Cardiac ventricle fibroblast (primary cell): Measurements from ENCODE around the gene LIN37. TPM values are rescaled to one million over a fixed set of nuclear protein-coding genes. Genes with fewer than 3 reads are reported as not detected.

Experiments
- total RNA-seq: library from RNA; depleted of rRNA; stranded (reverse); fragments of >200 nt; gene quantifications from 2 replicates; pipeline ENCODE4 v1.2.3, GENCODE V29; 2015

LIN37 gene
- total RNA-seq: 8.1 and 9.4 TPM in 2 replicates

GRCh38 chr19:35748106-35749020, at the start of gene LIN37:
Gene LIN37 (plus strand): TSS chr19:35748576. CDS start chr19:35748725, 149 bp downstream.

GRCh38 chr19:35704218-35704617, 44.2 kb upstream of the LIN37 start, which contains the start of gene ZBTB32:
Gene ZBTB32 (plus strand): TSS chr19:35704558. CDS start chr19:35714627, 10,069 bp downstream.

GRCh38 chr19:35717665-35718344, 30.6 kb upstream of the LIN37 start, which contains the start of gene KMT2B:
Gene KMT2B (plus strand): TSS chr19:35718003. CDS start chr19:35718019, 16 bp downstream.

GRCh38 chr19:35742121-35742724, 6.2 kb upstream of the LIN37 start, which contains the start of gene IGFLR1:
Gene IGFLR1 (minus strand): TSS chr19:35742452. CDS start chr19:35741180, 1,272 bp downstream.

GRCh38 chr19:35745328-35746086, 2.9 kb upstream of the LIN37 start, which contains the start of the genes PSENEN and U2AF1L4:
Gene PSENEN (plus strand): TSS chr19:35745651. CDS start chr19:35745931, 280 bp downstream.
Gene U2AF1L4 (minus strand): TSS chr19:35745418. CDS start chr19:35745391, 27 bp downstream.

GRCh38 chr19:35756377-35757230, 8.2 kb downstream of the LIN37 start, which contains the start of gene HSPB6:
Gene HSPB6 (minus strand): TSS chr19:35757029. CDS start chr19:35757008, 21 bp downstream.

GRCh38 chr19:35757749-35758608, 9.6 kb downstream of the LIN37 start, which contains the start of gene PROSER3:
Gene PROSER3 (plus strand): TSS chr19:35758176. CDS start chr19:35758216, 40 bp downstream.

GRCh38 chr19:35775298-35776101, 27.1 kb downstream of the LIN37 start, which contains the start of gene ARHGAP33:
Gene ARHGAP33 (plus strand): TSS chr19:35775564. CDS start chr19:35775659, 95 bp downstream.

Other genes starting within 250 kb of the LIN37 start
- 9.1 and 10.6 TPM in 2 replicates for gene DMKN, start 234.9 kb upstream of the LIN37 start, total RNA-seq
- 22.7 and 28.3 TPM in 2 replicates for gene SBSN, start 220.3 kb upstream of the LIN37 start, total RNA-seq
- not detected in 2 replicates for gene GAPDHS, start 215.1 kb upstream of the LIN37 start, total RNA-seq
- 60.7 and 79.1 TPM in 2 replicates for gene TMEM147, start 202.9 kb upstream of the LIN37 start, total RNA-seq
- not detected in 2 replicates for gene ATP4A, start 184.9 kb upstream of the LIN37 start, total RNA-seq
- not detected in 2 replicates for gene PMIS2, start 162.4 kb upstream of the LIN37 start, total RNA-seq
- 2.8 and 3.6 TPM in 2 replicates for gene HAUS5, start 135.8 kb upstream of the LIN37 start, total RNA-seq
- gene RBM42, start 119.5 kb upstream of the LIN37 start, total RNA-seq: 59.5 and 62.7 TPM in 2 replicates
- 0.88 and 1.2 TPM in 2 replicates for gene ETV2, start 106.8 kb upstream of the LIN37 start, total RNA-seq
- gene COX6B1, start 100.3 kb upstream of the LIN37 start, total RNA-seq: 457 and 613 TPM in 2 replicates
- gene UPK1A, start 82.1 kb upstream of the LIN37 start, total RNA-seq: 0.24 TPM in 1 of 2 replicates, not detected in the other
- not detected in 2 replicates for gene ZBTB32, start 44.0 kb upstream of the LIN37 start, total RNA-seq
- 12.6 and 13.1 TPM in 2 replicates for gene KMT2B, start 30.6 kb upstream of the LIN37 start, total RNA-seq
- 0.37 and 9.8 TPM in 2 replicates for gene IGFLR1, start 6.1 kb upstream of the LIN37 start, total RNA-seq
- 2.0 and 4.4 TPM in 2 replicates for gene U2AF1L4, start 3.2 kb upstream of the LIN37 start, total RNA-seq
- gene PSENEN, start 2.9 kb upstream of the LIN37 start, total RNA-seq: 33.8 and 46.2 TPM in 2 replicates
- gene HSPB6, start 8.5 kb downstream of the LIN37 start, total RNA-seq: 140 and 169 TPM in 2 replicates
- gene PROSER3, start 9.6 kb downstream of the LIN37 start, total RNA-seq: 6.1 and 6.7 TPM in 2 replicates
- 0.44 and 2.0 TPM in 2 replicates for gene ARHGAP33, start 27.0 kb downstream of the LIN37 start, total RNA-seq
- not detected in 2 replicates for gene PRODH2, start 64.3 kb downstream of the LIN37 start, total RNA-seq
- not detected in 2 replicates for gene NPHS1, start 103.9 kb downstream of the LIN37 start, total RNA-seq
- 0.19 TPM in 1 of 2 replicates, not detected in the other for gene KIRREL2, start 108.3 kb downstream of the LIN37 start, total RNA-seq
- gene APLP1, start 120.0 kb downstream of the LIN37 start, total RNA-seq: 4.4 and 5.5 TPM in 2 replicates
- 3.6 and 4.7 TPM in 2 replicates for gene NFKBID, start 152.0 kb downstream of the LIN37 start, total RNA-seq
- gene HCST, start 154.0 kb downstream of the LIN37 start, total RNA-seq: not detected in 2 replicates
- not detected in 2 replicates for gene TYROBP, start 159.7 kb downstream of the LIN37 start, total RNA-seq
- gene LRFN3, start 187.8 kb downstream of the LIN37 start, total RNA-seq: 15.5 and 20.4 TPM in 2 replicates
- 31.5 and 37.5 TPM in 2 replicates for gene SDHAF1, start 246.6 kb downstream of the LIN37 start, total RNA-seq